AML-193 (cell line): ENCODE data around the gene KCNQ1.

ENCODE experiments used
- DNase-seq, 2 experiments: peaks; one replicate each; lab custom pipeline; 2025; lab: John Stamatoyannopoulos, UW

The KCNQ1 gene

DNA sequence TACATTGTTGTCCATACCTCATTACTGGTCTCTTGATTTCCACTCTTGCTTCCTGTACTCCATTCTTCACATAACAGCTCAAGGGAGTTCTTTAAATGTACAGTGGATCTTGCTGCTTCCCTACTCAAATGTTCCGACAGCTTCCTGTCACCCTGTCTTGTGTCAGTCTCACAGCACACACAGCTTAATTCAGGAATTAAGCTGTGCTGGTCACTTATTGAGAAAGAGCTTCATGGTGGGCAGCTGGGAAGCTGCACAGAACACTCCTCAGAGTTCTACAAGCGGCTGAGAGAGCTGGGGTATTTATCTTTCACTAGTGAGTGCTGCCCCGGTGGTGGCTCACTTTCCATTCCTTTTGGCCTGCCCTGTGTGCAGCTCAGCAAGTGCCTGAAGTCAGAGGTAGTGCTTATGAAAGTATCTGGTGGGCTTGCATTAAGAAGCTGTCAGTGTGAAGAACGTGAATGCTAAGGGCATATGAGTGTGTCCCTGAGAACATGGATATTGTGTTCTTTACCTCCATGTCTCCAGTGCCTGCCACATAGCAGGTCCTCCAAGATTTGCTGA, 206.3 kb downstream of the KCNQ1 start:
- DNase-seq, result no peak

DNA sequence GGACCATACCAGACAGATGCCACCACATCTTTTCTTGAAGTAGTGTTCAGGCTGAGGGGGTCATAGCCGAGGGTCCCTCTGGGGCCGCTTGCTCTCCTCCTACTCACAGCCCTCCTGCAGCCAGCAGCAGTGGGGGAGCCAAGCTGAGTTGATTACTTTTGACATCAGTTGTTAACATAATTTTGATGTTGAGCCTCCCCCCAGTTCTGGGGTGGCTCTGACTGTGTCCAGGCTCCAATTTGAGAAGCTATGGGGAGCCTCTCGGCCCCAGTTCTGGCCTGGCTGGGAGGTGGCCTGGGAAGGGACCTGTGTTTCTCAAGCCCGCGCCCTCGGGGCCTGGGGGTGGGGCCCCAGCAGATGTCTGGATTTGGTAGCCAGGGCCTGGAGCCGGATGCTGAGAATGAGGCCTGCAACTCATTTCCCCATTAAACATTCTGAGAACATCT, 207.0 kb downstream of the KCNQ1 start:
- no peak for DNase-seq

DNA sequence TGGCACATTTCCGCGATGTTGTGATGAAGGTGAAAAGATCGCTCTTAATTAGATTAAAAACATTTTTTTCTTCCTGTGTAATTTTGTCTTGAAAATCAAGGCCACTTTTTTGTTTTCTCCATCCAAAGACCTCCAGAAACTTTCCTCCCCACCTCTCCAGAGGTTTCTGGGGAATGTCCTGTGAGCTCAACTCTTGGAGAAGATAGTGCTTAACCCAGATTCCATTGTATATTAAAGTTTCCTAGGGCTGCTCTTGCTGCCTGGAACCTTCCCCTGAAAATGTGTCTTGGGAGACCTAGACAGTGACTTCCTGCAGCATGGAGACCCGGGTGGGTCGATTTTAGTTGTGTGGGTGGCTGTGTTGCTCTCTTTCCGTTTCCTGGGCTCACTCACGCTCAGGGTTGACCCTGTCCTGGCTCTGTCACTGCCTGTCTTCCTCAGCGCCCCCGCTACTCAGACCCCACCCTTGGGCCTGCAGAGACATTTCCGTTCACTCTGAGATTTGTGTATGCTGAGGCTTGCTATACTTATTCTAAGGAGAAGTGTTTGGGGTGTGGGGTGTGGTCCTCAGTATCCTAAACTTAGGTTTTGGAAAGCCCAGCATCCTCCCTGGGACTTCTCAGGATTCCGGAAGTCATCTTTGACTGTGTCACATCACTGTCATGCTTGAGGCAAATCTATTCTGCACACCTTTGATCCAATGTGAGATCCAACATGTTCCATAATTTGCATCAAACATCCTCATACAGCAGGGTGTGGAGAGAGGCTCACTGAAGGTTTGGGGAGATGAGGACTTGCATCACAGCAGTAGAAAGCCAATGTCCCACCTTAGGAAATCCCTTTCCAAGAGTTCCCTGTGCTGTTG, 207.8 kb downstream of the KCNQ1 start:
- DNase-seq, result no peak

DNA sequence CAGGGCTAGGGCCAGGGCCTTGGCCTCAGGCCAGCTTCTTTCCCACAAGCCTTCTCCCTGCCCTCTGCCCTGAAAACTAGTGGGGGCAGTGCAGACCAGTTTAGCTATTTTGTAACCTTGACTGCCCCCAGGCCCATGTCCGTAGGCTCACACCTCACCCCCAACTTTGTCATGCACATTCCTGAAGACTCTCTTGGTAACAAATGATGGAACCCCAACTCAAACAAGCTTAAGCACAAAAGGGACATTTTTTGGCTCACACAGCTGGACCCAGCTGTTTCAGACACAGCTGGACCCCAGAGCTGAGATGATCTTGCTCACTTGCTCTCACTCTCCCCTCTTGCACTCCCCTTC, 208.4 kb downstream of the KCNQ1 start:
- no peak for DNase-seq

DNA sequence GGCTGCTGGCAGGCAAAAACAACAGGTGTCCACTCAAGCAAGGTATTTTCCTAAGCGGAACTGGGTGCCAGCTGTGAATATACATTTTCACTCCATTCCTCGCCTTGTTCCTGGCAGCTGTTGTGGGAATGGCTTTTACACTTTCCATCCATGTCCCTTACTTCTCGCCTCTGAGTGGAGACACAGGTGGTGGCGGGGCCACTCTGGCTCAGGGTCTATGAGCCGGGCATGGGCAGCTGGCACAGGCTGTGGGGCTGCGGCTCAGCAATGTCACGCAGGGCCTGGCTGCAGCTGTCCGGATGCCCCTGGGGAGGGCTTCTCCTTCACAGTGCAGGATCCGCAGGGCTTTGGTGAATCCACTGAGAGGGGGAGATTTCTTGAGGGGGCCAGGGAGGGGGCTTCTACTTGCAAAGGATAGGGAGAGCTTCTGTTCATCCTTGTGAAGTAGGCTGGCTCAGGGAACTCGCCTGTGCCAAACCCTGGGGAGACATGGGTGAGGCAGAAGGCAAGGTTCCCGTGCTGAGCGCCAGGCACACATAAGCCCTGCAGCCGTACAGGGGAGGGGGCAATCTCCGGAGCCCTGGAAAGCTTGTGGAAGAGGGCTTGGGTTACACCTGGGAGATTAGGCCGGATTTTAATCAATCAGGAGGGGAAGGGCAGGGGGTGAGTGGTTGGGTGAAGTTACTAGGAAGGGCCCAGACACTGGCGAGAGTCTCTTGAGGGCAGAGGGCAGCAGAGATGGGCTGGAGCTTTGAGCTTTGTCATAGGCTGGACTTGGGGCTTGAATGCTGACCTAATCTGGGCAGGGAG, 209.3 kb downstream of the KCNQ1 start:
- DNase-seq, result no peak

DNA sequence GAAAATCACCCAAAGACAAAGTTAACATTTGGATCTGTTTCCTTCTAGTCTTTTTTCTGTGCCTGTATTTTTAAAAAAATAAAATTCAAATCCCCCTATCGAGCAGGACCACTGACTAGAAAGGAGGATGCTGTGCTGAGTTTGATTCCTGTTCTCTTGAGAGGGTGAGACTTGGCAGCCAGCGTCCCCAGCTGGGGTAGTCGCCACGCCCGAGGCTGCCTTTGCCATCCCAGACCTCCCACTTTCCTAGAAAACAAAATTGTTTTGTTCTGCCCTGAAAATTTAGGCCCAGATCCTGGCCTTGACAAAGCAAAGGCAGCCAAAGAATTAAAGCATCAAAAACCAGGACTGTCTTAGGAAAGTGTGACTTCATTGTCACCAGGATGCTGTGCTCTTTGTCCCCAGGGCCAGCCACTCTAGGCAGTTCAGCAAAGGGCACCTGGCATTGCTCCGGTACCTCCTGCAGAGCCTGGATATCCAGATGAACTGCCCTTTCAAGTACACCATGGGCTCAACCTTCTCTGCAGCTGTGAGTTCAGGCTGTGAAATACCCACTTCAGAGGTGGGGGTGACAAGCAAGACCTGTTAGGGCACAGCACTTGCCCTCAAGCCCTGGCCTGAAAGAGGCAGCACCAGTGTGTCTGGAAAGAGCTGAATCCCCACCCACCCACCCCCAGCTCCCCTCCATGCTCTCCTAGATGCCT, 210.4 kb downstream of the KCNQ1 start:
- DNase-seq, result no peak

DNA sequence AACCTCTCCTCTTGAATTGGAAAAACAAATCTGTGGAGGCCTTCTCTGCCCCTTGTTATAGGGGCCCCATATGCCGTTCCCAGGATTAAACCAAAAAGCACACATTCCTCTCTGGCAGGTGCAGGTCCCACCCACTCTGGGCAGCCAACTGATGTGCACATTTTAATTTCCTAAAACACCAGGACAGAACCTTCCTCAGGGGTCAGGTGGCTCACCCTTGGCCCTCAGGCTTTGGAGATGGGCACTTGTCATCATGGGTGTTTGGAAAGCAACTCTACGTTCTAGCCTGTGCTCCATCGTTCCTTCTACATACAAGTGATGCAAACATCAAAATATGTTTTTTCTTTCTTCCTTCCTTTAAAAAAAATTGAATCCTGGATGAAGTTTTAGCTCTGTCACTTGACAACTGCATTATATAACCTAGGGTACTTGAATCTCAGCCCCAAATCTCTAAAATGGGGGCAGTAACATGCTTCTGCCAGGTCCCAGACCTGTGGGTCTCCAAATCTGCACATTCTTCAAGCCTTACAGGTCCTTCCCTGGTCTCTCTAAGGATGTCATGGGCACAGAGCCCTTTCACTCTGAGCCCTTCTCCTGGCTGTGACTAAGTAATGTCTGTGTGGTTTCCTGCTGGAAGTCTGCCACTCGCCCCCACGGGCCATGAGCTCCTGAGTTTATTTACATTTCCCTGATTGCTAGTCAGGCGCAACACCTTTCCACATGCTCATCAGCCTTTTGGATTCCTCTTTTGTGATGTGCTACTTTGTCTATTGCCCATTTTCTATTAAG, 211.2 kb downstream of the KCNQ1 start:
- DNase-seq, result no peak

DNA sequence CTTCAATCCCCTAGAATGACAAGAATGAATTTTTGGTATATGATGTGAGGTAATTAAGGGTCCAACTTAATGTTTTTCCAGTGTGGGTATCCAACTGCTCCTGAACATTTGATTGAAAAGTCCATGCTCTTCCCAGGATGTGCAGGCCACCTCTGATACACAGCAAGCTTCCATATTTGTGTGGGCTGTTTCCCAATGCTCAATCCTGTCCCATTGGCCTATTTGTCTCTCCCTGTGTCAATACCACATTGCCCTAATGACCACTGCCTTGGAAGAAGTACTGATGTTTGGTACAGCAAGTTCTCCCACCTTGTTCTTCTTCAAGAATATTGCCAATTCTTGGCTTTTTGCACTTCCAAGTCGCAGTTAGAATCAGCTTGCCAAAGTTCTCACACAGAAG, 212.1 kb downstream of the KCNQ1 start:
- no peak for DNase-seq

DNA sequence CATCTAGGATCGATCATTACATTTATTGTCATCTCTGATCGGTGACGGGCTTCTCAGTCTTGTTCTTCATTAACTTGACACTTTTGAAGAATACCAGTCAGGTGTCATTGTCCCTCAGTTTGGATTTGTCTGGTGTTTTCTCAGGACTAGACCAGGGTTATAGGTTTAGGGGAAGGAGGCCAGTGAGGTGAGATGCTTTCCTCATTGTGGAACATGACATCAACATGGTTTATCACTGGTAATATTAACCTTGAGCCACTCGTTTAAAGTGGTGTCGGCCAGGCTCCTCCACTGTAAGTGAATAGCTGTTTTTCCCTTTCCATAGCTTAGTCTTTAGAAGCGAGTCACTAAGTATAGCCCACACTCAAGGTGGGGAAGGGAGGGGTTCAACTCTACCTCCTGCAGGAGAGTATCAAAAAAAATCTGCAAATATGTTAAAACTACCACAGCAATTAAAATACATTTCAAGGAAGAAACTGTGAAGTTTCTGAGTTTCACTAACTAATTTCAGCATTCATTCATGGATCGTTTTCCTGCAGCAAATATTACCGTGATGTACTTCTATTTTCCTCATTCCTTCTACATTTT, 213.0 kb downstream of the KCNQ1 start:
- DNase-seq, result no peak

DNA sequence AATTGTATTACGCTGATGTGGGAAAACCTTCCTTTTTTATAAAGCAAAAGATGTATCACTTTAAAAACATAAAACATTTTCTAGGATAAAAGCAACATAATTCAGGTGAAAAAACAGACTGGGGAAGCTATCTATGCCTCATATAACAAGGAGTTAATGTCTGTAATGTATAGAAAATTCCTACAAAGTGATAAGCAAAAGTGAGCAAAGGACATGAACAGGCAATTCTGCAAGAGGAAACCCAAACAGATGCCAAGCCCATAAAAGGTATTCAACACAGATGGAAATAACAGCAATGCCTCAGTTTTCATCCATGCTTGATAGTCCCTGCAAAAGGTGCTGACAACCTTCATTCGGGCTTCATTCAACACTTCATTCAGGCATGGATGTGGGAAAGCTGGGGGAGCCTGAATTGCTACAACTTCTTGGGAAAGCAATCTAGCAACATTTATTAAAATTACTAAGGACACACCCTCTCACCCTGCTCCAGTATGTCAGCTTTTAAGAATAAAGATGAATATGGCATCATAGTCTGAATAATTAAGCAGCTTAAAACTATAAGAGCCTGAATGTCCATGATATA, 215.6 kb downstream of the KCNQ1 start:
- DNase-seq, result no peak

DNA sequence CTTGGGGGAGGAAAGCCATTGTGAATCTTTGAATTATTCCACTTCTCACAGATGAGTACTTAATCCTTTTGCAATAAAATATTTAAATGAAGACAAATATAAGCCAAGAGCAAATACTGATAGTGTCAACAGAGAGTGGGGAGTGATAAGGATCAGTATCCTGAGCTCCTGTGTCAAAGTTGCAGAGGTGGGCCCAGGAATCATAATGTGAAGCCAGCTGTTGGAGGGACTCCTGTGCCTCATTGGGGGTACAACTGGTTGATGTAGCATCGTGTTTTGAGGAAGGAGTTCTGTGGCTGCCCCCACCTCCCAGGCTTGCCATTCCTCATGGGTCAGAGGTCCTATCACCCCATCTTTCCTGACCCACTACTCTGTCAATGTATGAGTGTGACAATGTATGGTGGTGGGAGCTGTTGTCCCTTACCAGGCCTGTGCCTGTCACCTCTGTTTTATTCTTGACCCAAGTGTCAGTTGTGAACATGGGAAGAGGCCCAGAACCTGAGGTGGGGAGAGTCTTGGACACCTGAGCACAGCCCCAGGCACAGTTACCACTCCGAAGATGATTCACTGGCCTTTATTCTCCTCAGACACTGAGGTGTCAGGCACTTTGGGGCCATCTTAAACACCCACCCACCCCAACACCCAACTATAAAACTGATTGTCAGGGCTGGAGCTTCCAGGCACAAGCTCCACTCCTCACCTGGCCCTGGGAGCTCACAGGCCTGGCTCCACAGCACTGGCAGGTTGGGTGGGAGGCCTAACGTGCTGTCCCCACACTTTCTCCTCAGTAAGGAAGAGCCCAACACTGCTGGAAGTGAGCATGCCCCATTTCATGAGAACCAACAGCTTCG, 216.6 kb downstream of the KCNQ1 start:
- DNase-seq, result no peak

DNA sequence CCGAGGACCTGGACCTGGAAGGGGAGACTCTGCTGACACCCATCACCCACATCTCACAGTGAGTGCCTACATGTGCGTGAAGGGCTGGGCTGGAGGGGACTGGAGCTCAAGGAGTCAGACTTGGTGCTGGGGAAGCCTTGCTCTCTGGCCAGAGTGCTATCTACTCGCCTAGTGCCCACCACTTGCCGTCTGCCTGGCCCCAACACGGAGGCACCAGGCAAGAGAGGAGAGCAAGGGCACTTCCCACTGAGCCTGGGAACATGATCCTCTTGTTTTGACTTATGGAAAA, 217.2 kb downstream of the KCNQ1 start:
- DNase-seq, result no peak

DNA sequence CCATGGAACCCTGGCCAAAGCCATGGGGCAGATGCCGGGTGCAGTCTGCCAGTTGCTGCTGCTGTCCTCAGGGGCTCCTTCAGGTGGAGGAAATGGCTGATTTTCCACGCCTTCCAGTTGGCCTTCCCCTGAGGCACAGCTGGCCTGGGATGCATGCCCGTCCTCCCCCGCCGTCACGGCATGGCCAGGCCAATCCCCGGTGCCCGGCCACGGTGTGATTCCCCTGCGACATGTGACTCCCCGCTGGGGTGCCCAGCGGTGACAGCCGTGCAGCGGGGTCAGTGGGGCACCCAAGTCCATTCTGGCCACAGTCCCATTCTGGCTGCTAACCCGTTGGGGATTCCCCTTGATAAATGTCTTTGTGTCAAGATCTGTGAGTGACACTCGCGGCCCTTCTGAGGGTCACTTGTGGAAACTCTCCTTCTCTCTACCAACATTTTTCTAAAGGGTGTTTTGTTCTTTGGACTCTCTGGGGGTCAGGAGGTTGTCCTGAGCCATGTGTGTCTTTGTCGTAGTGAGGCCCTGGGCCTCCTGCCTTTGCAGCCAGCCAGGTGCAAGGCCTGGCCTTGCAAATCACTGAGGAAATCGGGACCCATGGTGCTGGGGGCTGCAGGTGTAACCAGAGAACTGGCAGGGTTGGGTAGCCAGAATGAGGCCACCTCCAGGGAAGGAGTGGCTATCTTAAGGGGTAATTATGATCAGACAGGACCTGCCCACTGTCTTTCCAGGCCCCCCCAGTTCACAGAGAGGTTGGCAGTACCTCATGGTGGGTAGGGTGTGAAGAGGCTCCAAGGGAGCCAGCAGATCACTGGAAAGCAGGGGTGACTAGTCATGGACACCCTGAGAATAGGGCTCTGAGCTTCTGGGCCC, 217.9 kb downstream of the KCNQ1 start:
- DNase-seq, result no peak

DNA sequence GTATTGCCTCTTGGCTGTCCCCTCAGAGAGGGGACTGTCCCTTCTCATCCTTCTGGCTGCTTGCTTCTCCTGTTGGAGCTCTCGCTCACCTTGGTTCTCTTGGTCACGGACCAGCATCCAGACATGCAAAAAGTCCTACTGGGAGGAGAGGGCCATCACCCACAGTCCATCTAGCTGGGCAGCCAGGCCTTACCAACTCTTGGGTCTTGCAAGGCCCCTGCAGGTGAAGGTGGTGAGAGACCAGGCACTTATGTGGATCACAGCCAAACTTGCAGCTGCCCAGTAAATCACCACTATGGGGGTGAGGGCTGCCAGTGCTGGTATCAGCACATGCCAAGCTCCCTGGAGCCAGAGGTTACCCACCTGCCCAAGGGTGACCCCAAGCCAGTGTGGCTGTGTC, 218.7 kb downstream of the KCNQ1 start:
- no peak for DNase-seq

DNA sequence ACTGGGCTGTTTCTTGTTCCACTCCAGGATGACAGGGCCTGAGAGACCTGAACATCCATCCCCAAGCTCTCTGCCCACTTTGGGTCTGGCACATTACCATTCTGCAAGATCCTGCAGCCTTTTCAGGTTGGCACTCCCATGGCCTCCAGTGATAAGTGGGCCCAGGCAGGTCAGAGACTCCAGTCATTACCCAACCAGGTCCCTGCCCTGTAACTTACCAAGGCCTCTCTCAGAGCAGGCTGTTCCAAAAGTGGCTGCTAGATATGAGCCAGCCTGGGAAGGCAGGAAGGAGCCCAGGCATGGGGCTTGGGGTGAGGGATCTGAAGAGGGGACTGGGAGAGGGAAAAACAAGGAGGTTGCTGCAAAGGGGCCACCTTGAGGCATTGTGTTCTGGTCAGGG, 219.1 kb downstream of the KCNQ1 start:
- DNase-seq, result no peak

DNA sequence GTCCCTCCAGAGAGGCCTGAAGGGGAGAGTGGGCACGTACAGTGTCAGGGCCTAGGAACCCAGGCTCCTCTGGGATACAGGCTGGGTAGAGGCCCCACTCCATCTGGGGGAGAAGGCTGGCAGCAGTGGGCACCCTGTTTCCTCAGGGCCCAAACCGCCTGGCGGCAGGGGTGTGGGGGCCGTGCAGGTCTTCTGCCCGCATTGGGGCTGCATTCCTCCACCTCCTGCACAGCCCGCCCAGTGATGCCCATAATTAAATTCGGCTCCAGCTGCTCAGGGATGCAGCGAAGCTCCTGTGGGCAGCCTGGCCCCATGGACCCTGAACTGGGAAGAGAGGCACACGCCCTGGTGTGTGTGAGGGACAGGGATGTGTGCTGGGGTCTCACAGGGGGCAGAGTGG, 219.6 kb downstream of the KCNQ1 start:
- no peak for DNase-seq

DNA sequence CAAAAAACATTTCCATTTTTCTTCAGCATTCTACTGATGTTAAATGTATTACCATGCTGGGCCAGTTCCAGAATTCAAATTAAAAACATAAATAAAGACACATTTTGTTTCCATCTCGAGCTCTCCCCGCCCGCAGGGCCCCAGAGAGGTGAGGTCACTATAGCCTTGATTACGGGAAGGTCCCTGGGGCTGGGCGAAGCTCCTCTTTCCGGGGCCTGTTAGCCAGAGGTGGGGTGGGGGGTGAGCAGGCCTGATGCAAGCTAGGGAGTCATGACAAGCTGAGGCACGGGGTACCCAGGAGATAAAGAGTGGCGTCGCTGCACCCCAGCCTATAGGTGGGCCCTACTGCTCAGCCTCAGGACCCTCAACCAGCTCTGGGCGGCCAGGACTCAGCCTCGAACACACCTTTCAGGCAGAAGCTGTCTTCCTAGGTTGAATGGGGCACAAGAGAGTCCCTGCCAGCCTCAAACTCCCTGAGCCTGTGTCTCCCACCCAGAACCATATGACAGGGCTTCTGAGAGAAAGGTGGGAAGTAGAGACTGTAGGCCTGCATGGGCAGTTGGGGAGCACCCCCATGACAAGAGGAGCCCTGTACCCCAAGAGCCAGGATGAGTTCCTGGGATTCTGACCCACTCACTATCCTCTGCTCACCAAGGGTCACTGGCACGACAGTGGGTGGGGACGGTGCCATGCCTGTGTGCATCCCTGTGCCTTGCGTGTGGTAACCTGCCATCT, 220.2 kb downstream of the KCNQ1 start:
- no peak for DNase-seq
